Endothelial cell of umbilical vein (primary cell): ENCODE measurements around the gene FST. TPM values are rescaled to one million over a fixed set of nuclear protein-coding genes. Genes with fewer than 3 reads are reported as not detected.

Experiments used
- BruUV-seq: library from RNA; stranded (reverse); fragments of 400-500 nt; replicated peaks from 2 replicates; lab custom pipeline; 2021; lab: Mats Ljungman, UMichigan
- CTCF ChIA-PET: fragments of 300-600, 350-600 bp; sonication (Branson Sonifier 250); formaldehyde crosslinking; loops from one replicate; lab custom pipeline; 2021; ENCODE audit warnings: antibody characterized with exemption, inconsistent platforms; lab: Charles Lee
- POLR2A ChIA-PET: fragments of 300-600, 350-600 bp; sonication (Branson Sonifier 250); formaldehyde crosslinking; loops from one replicate; lab custom pipeline; 2021; ENCODE audit warnings: antibody characterized with exemption, inconsistent platforms; lab: Charles Lee
- DNase-seq: peaks from one replicate; pipeline ENCODE4 v3.0.0-alpha.2; 2011; ENCODE audit warnings: low read depth, low spot score
- FAIRE-seq: peaks from 2 replicates; lab custom pipeline; 2011; peaks lifted over from hg19 to GRCh38; lab: Jason Lieb, UNC
- H2AFZ ChIP-seq: 2 replicates; pipeline ENCODE4 v1.6.0; 2012; ENCODE audit warnings: low read depth, low read length, control low read depth, inconsistent platforms
- H3K27ac ChIP-seq: 2 replicates; pipeline ENCODE4 v1.5.1; 2011; ENCODE audit warnings: low read depth, mild to moderate bottlenecking, control low read depth, low read length, moderate library complexity; ENCODE audit not compliant: insufficient read depth
- H3K27me3 ChIP-seq, 2 experiments: 2 replicates each; pipeline versions ENCODE4 v1.6.0 to v1.6.1; 2011; ENCODE audit warnings: low read length in 2 of 2, mixed read lengths in 1 of 2; ENCODE audit not compliant: control insufficient read depth in 2 of 2, insufficient read depth in 2 of 2
- H3K36me3 ChIP-seq, 2 experiments: 2 replicates in 1 of 2; 3 replicates in 1 of 2; pipeline ENCODE4 v1.5.1; 2011; ENCODE audit warnings: low read length in 2 of 2, mild to moderate bottlenecking in 1 of 2, moderate library complexity in 1 of 2; ENCODE audit not compliant: control insufficient read depth in 2 of 2, insufficient read depth in 2 of 2; ENCODE audit errors: extremely low read depth in 1 of 2
- H3K4me1 ChIP-seq: 3 replicates; pipeline ENCODE4 v1.5.1; 2011; ENCODE audit warnings: mild to moderate bottlenecking, low read length; ENCODE audit not compliant: control insufficient read depth, insufficient read depth; ENCODE audit errors: extremely low read depth
- H3K4me2 ChIP-seq: 2 replicates; pipeline ENCODE4 v1.6.1; 2011; ENCODE audit warnings: low read length, control low read depth, mixed read lengths; ENCODE audit not compliant: insufficient read depth
- H3K4me3 ChIP-seq, 3 experiments: fragments of 200-600 bp in 1 of 3; sonication (generic), shearing (Covaris generic) in 1 of 3; replicated peaks in 1 of 3; 2 replicates each; pipeline ENCODE4 v1.5.1; 2011 to 2016; ENCODE audit warnings: control low read depth in 3 of 3, low read length in 3 of 3, mild to moderate bottlenecking in 2 of 3, inconsistent platforms in 1 of 3, low read depth in 1 of 3, moderate library complexity in 1 of 3; ENCODE audit not compliant: insufficient read depth in 1 of 3
- H3K79me2 ChIP-seq: 2 replicates; pipeline ENCODE4 v1.6.0; 2012; ENCODE audit warnings: low read length, inconsistent platforms; ENCODE audit not compliant: control insufficient read depth, insufficient read depth
- H3K9ac ChIP-seq: replicated peaks from 2 replicates; pipeline ENCODE3; 2011; ENCODE audit warnings: low read length, control low read depth; ENCODE audit not compliant: insufficient read depth; ENCODE audit errors: extremely low read depth
- H3K9me1 ChIP-seq: replicated peaks from 3 replicates; pipeline ENCODE4 v1.6.0; 2011; ENCODE audit warnings: mild to moderate bottlenecking, low read length; ENCODE audit not compliant: control insufficient read depth, insufficient read depth; ENCODE audit errors: extremely low read depth
- H3K9me3 ChIP-seq: replicated peaks from 2 replicates; pipeline ENCODE4 v1.5.1; 2012; ENCODE audit warnings: low read length, inconsistent platforms; ENCODE audit not compliant: control insufficient read depth, insufficient read depth
- H4K20me1 ChIP-seq: replicated peaks from 2 replicates; pipeline ENCODE3; 2011; ENCODE audit warnings: mild to moderate bottlenecking, low read length; ENCODE audit not compliant: control insufficient read depth, insufficient read depth; ENCODE audit errors: extremely low read depth
- CTCF ChIP-seq, 2 donors: IDR thresholded peaks; 1 replicate in 1 of 2; 2 replicates in 1 of 2; pipeline ENCODE4 v1.5.1; 2011; ENCODE audit warnings: low read length in 2 of 2, mild to moderate bottlenecking in 2 of 2, moderate library complexity in 2 of 2, control low read depth in 1 of 2, inconsistent platforms in 1 of 2, low read depth in 1 of 2; ENCODE audit not compliant: insufficient read depth in 1 of 2; ENCODE audit errors: extremely low read depth in 1 of 2
- EZH2 ChIP-seq: IDR thresholded peaks from 2 replicates; pipeline ENCODE4 v1.6.1; 2012; ENCODE audit warnings: borderline replicate concordance, low read depth, mild to moderate bottlenecking, moderate library complexity, low read length, inconsistent platforms; ENCODE audit not compliant: severe bottlenecking
- FOS ChIP-seq: IDR thresholded peaks from 2 replicates; pipeline ENCODE4 v1.6.1; 2011; ENCODE audit warnings: mild to moderate bottlenecking, low read length, moderate library complexity, borderline replicate concordance; ENCODE audit not compliant: insufficient read depth
- GATA2 ChIP-seq: IDR thresholded peaks from 2 replicates; pipeline ENCODE4 v1.7.0; 2011; ENCODE audit warnings: low read depth, mild to moderate bottlenecking, moderate library complexity, mixed read lengths, low read length; ENCODE audit not compliant: insufficient read length, insufficient read depth
- JUN ChIP-seq: IDR thresholded peaks from 2 replicates; pipeline ENCODE4 v1.6.1; 2011; ENCODE audit warnings: borderline replicate concordance, low read depth; ENCODE audit not compliant: insufficient read length, insufficient read depth
- MAX ChIP-seq: IDR thresholded peaks from 2 replicates; pipeline ENCODE4 v1.6.1; 2011; ENCODE audit not compliant: insufficient read depth, insufficient read length
- MYC ChIP-seq: IDR thresholded peaks from one replicate; pipeline ENCODE4 v1.6.1; 2011; ENCODE audit warnings: mild to moderate bottlenecking, low read depth, low read length
- POLR2A ChIP-seq: IDR thresholded peaks from 2 replicates; pipeline ENCODE4 v1.6.1; 2012; ENCODE audit warnings: low read depth, mild to moderate bottlenecking, control low read depth, low read length
- POLR2AphosphoS5 ChIP-seq: IDR thresholded peaks from 2 replicates; pipeline ENCODE4 v1.6.1; 2012; ENCODE audit warnings: low read depth, mild to moderate bottlenecking, control low read depth, low read length, moderate library complexity; ENCODE audit not compliant: insufficient read depth
- dilution Hi-C: fragments of 300-500 bp; cut with MboI; formaldehyde crosslinking; loops from one replicate; pipeline ENCODE4 v1.15.0; 2019; ENCODE audit warnings: low sequenced_read_pairs; ENCODE audit not compliant: extremely low pct_ligation_motif_present
- intact Hi-C: fragments of 100-400 bp; cut with micrococcal nuclease; formaldehyde crosslinking; loops from one replicate; pipeline ENCODE4 v1.10.0; 2022
- polyA plus RNA-seq, 4 experiments: library from polyadenylated mRNA; depleted of rRNA in 3 of 4; stranded (reverse) in 3 of 4; unstranded in 1 of 4; fragments of >200 nt; gene quantifications; 2 replicates each; pipeline versions ENCODE4 v1.2.1 to v1.2.3, GENCODE V29; 2011 to 2012; ENCODE audit warnings: missing spikeins in 1 of 4
- total RNA-seq: library from RNA; stranded (reverse); gene quantifications from 2 replicates; pipeline ENCODE4 v1.2.3, GENCODE V29; 2021

Gene FST
- total and polyA plus RNA-seq, 2 donors (not counting 3 experiments of a cell fraction or from before 2014, with no cell fraction given): 20.8 to 46.0 TPM

GRCh38 chr5:53476019-53476418 lies 4.4 kb upstream of the FST start:
- no peak overlapping the region for H2AFZ ChIP-seq
- FAIRE-seq (no peak), DNase-seq (no peak)
- intact Hi-C loops (loop anchor here (5.0 kb wide), 1 partner anchor 114 kb away; no protein-coding TSS in a partner anchor), dilution Hi-C loops (no loop called here)
- BruUV-seq: no TSS peak
- ChIA-PET POLR2A (no interaction called here), CTCF (interaction anchor here (1.0 to 3.3 kb wide), 5 partner anchors 10 to 758 kb away, joined by 3 to 22 read pairs (median 6); no protein-coding TSS in a partner anchor)
- peaks cover 4 to 19% of the 10 kb centered on the region in 2 experiments for H3K27me3 ChIP-seq
- TF ChIP-seq JUN: no peak
- no peak for TF ChIP-seq MYC
- TF ChIP-seq MAX: no peak
- no peak for TF ChIP-seq POLR2A
- TF ChIP-seq CTCF (IDR thresholded peaks at IDR 0.05; ENCODE audit: extremely low read depth in 1 of 2, insufficient read depth in 1 of 2, low read depth in 1 of 2, low read length in 2 of 2): no peak
- TF ChIP-seq EZH2: no peak
- no peak for TF ChIP-seq FOS
- TF ChIP-seq GATA2: no peak
- TF ChIP-seq POLR2AphosphoS5: no peak
- H3K4me3 ChIP-seq: no peak overlapping the region
- H3K4me1 ChIP-seq: peaks cover 12% of the 10 kb centered on the region
- H4K20me1 ChIP-seq: no peaks in the 10 kb centered on the region
- H3K79me2 ChIP-seq: no peaks in the 10 kb centered on the region
- H3K4me2 ChIP-seq: no peak overlapping the region
- no peaks in the 10 kb centered on the region for H3K9me3 ChIP-seq
- H3K36me3 ChIP-seq: no peaks in the 10 kb centered on the region
- H3K27ac ChIP-seq: no peak overlapping the region
- no peaks in the 10 kb centered on the region for H3K9me1 ChIP-seq
- H3K9ac ChIP-seq: no peak overlapping the region
